Endothelial cell of umbilical vein (primary cell): ENCODE measurements around the gene TP53TG5. TPM values are rescaled to one million over a fixed set of nuclear protein-coding genes. Genes with fewer than 3 reads are reported as not detected.
A peak's percentile ranks its signal among the peaks of the same experiment; 100 is the strongest.

Experiments
- BruUV-seq: library from RNA; stranded (reverse); fragments of 400-500 nt; replicated peaks from 2 replicates; lab custom pipeline; 2021; lab: Mats Ljungman, UMichigan
- CTCF ChIA-PET: fragments of 300-600, 350-600 bp; sonication (Branson Sonifier 250); formaldehyde crosslinking; loops from one replicate; lab custom pipeline; 2021; ENCODE audit warnings: antibody characterized with exemption, inconsistent platforms; lab: Charles Lee
- POLR2A ChIA-PET: fragments of 300-600, 350-600 bp; sonication (Branson Sonifier 250); formaldehyde crosslinking; loops from one replicate; lab custom pipeline; 2021; ENCODE audit warnings: antibody characterized with exemption, inconsistent platforms; lab: Charles Lee
- DNase-seq: peaks from one replicate; pipeline ENCODE4 v3.0.0-alpha.2; 2011; ENCODE audit warnings: low read depth, low spot score
- FAIRE-seq: peaks from 2 replicates; lab custom pipeline; 2011; peaks lifted over from hg19 to GRCh38; lab: Jason Lieb, UNC
- H2AFZ ChIP-seq: 2 replicates; pipeline ENCODE4 v1.6.0; 2012; ENCODE audit warnings: low read depth, low read length, control low read depth, inconsistent platforms
- H3K27ac ChIP-seq: 2 replicates; pipeline ENCODE4 v1.5.1; 2011; ENCODE audit warnings: low read depth, mild to moderate bottlenecking, control low read depth, low read length, moderate library complexity; ENCODE audit not compliant: insufficient read depth
- H3K27me3 ChIP-seq, 2 experiments: 2 replicates each; pipeline versions ENCODE4 v1.6.0 to v1.6.1; 2011; ENCODE audit warnings: low read length in 2 of 2, mixed read lengths in 1 of 2; ENCODE audit not compliant: control insufficient read depth in 2 of 2, insufficient read depth in 2 of 2
- H3K36me3 ChIP-seq, 2 experiments: 2 replicates in 1 of 2; 3 replicates in 1 of 2; pipeline ENCODE4 v1.5.1; 2011; ENCODE audit warnings: low read length in 2 of 2, mild to moderate bottlenecking in 1 of 2, moderate library complexity in 1 of 2; ENCODE audit not compliant: control insufficient read depth in 2 of 2, insufficient read depth in 2 of 2; ENCODE audit errors: extremely low read depth in 1 of 2
- H3K4me1 ChIP-seq: 3 replicates; pipeline ENCODE4 v1.5.1; 2011; ENCODE audit warnings: mild to moderate bottlenecking, low read length; ENCODE audit not compliant: control insufficient read depth, insufficient read depth; ENCODE audit errors: extremely low read depth
- H3K4me2 ChIP-seq: 2 replicates; pipeline ENCODE4 v1.6.1; 2011; ENCODE audit warnings: low read length, control low read depth, mixed read lengths; ENCODE audit not compliant: insufficient read depth
- H3K4me3 ChIP-seq, 3 experiments: fragments of 200-600 bp in 1 of 3; sonication (generic), shearing (Covaris generic) in 1 of 3; replicated peaks in 1 of 3; 2 replicates each; pipeline ENCODE4 v1.5.1; 2011 to 2016; ENCODE audit warnings: control low read depth in 3 of 3, low read length in 3 of 3, mild to moderate bottlenecking in 2 of 3, inconsistent platforms in 1 of 3, low read depth in 1 of 3, moderate library complexity in 1 of 3; ENCODE audit not compliant: insufficient read depth in 1 of 3
- H3K79me2 ChIP-seq: 2 replicates; pipeline ENCODE4 v1.6.0; 2012; ENCODE audit warnings: low read length, inconsistent platforms; ENCODE audit not compliant: control insufficient read depth, insufficient read depth
- H3K9ac ChIP-seq: replicated peaks from 2 replicates; pipeline ENCODE3; 2011; ENCODE audit warnings: low read length, control low read depth; ENCODE audit not compliant: insufficient read depth; ENCODE audit errors: extremely low read depth
- H3K9me1 ChIP-seq: replicated peaks from 3 replicates; pipeline ENCODE4 v1.6.0; 2011; ENCODE audit warnings: mild to moderate bottlenecking, low read length; ENCODE audit not compliant: control insufficient read depth, insufficient read depth; ENCODE audit errors: extremely low read depth
- H3K9me3 ChIP-seq: replicated peaks from 2 replicates; pipeline ENCODE4 v1.5.1; 2012; ENCODE audit warnings: low read length, inconsistent platforms; ENCODE audit not compliant: control insufficient read depth, insufficient read depth
- H4K20me1 ChIP-seq: replicated peaks from 2 replicates; pipeline ENCODE3; 2011; ENCODE audit warnings: mild to moderate bottlenecking, low read length; ENCODE audit not compliant: control insufficient read depth, insufficient read depth; ENCODE audit errors: extremely low read depth
- EZH2 ChIP-seq: IDR thresholded peaks from 2 replicates; pipeline ENCODE4 v1.6.1; 2012; ENCODE audit warnings: borderline replicate concordance, low read depth, mild to moderate bottlenecking, moderate library complexity, low read length, inconsistent platforms; ENCODE audit not compliant: severe bottlenecking
- FOS ChIP-seq: IDR thresholded peaks from 2 replicates; pipeline ENCODE4 v1.6.1; 2011; ENCODE audit warnings: mild to moderate bottlenecking, low read length, moderate library complexity, borderline replicate concordance; ENCODE audit not compliant: insufficient read depth
- GATA2 ChIP-seq: IDR thresholded peaks from 2 replicates; pipeline ENCODE4 v1.7.0; 2011; ENCODE audit warnings: low read depth, mild to moderate bottlenecking, moderate library complexity, mixed read lengths, low read length; ENCODE audit not compliant: insufficient read length, insufficient read depth
- JUN ChIP-seq: IDR thresholded peaks from 2 replicates; pipeline ENCODE4 v1.6.1; 2011; ENCODE audit warnings: borderline replicate concordance, low read depth; ENCODE audit not compliant: insufficient read length, insufficient read depth
- MYC ChIP-seq: IDR thresholded peaks from one replicate; pipeline ENCODE4 v1.6.1; 2011; ENCODE audit warnings: mild to moderate bottlenecking, low read depth, low read length
- POLR2A ChIP-seq: IDR thresholded peaks from 2 replicates; pipeline ENCODE4 v1.6.1; 2012; ENCODE audit warnings: low read depth, mild to moderate bottlenecking, control low read depth, low read length
- POLR2AphosphoS5 ChIP-seq: IDR thresholded peaks from 2 replicates; pipeline ENCODE4 v1.6.1; 2012; ENCODE audit warnings: low read depth, mild to moderate bottlenecking, control low read depth, low read length, moderate library complexity; ENCODE audit not compliant: insufficient read depth
- dilution Hi-C: fragments of 300-500 bp; cut with MboI; formaldehyde crosslinking; loops from one replicate; pipeline ENCODE4 v1.15.0; 2019; ENCODE audit warnings: low sequenced_read_pairs; ENCODE audit not compliant: extremely low pct_ligation_motif_present
- intact Hi-C: fragments of 100-400 bp; cut with micrococcal nuclease; formaldehyde crosslinking; loops from one replicate; pipeline ENCODE4 v1.10.0; 2022
- polyA plus RNA-seq, 4 experiments: library from polyadenylated mRNA; depleted of rRNA in 3 of 4; stranded (reverse) in 3 of 4; unstranded in 1 of 4; fragments of >200 nt; gene quantifications; 2 replicates each; pipeline versions ENCODE4 v1.2.1 to v1.2.3, GENCODE V29; 2011 to 2012; ENCODE audit warnings: missing spikeins in 1 of 4
- total RNA-seq: library from RNA; stranded (reverse); gene quantifications from 2 replicates; pipeline ENCODE4 v1.2.3, GENCODE V29; 2021
- TF ChIP-seq, protein P1 (sequence below), 2 donors: IDR thresholded peaks; 1 replicate in 1 of 2; 2 replicates in 1 of 2; pipeline ENCODE4 v1.5.1; 2011; ENCODE audit warnings: low read length in 2 of 2, mild to moderate bottlenecking in 2 of 2, moderate library complexity in 2 of 2, control low read depth in 1 of 2, inconsistent platforms in 1 of 2, low read depth in 1 of 2; ENCODE audit not compliant: insufficient read depth in 1 of 2; ENCODE audit errors: extremely low read depth in 1 of 2
- TF ChIP-seq, protein P2 (sequence below): IDR thresholded peaks from 2 replicates; pipeline ENCODE4 v1.6.1; 2011; ENCODE audit not compliant: insufficient read depth, insufficient read length

TP53TG5 gene
- total and polyA plus RNA-seq, 2 donors (not counting 3 experiments of a cell fraction or from before 2014, with no cell fraction given): not detected

GRCh38 chr20:45407067-45407745 lies 29.1 kb upstream of the TP53TG5 start:
- H3K4me2 ChIP-seq: peak overlapping the region; percentile 74
- peak overlapping the region; percentile 7 to 85 (median 36) for H3K4me3 ChIP-seq
- H3K27me3 ChIP-seq: peaks cover 6% of the 10 kb centered on the region in 2 experiments
- no peaks in the 10 kb centered on the region for H4K20me1 ChIP-seq
- DNase-seq (peak; percentile 24), FAIRE-seq (peak; percentile 50)
- no peaks in the 10 kb centered on the region for H3K79me2 ChIP-seq
- TF ChIP-seq GATA2 (no peak), POLR2A (no peak), POLR2AphosphoS5 (no peak), MYC (no peak), EZH2 (no peak), JUN (no peak), FOS (no peak)
- TF ChIP-seq, protein P1, sequence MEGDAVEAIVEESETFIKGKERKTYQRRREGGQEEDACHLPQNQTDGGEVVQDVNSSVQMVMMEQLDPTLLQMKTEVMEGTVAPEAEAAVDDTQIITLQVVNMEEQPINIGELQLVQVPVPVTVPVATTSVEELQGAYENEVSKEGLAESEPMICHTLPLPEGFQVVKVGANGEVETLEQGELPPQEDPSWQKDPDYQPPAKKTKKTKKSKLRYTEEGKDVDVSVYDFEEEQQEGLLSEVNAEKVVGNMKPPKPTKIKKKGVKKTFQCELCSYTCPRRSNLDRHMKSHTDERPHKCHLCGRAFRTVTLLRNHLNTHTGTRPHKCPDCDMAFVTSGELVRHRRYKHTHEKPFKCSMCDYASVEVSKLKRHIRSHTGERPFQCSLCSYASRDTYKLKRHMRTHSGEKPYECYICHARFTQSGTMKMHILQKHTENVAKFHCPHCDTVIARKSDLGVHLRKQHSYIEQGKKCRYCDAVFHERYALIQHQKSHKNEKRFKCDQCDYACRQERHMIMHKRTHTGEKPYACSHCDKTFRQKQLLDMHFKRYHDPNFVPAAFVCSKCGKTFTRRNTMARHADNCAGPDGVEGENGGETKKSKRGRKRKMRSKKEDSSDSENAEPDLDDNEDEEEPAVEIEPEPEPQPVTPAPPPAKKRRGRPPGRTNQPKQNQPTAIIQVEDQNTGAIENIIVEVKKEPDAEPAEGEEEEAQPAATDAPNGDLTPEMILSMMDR (IDR thresholded peaks at IDR 0.05; ENCODE audit: extremely low read depth in 1 of 2, insufficient read depth in 1 of 2, low read depth in 1 of 2, low read length in 2 of 2): no peak
- TF ChIP-seq, protein P2, sequence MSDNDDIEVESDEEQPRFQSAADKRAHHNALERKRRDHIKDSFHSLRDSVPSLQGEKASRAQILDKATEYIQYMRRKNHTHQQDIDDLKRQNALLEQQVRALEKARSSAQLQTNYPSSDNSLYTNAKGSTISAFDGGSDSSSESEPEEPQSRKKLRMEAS: no peak
- H3K9ac ChIP-seq: peak overlapping the region; percentile 39
- no peaks in the 10 kb centered on the region for H3K9me3 ChIP-seq
- H3K36me3 ChIP-seq: peaks cover 0 to 3% of the 10 kb centered on the region in 2 experiments
- BruUV-seq: no TSS peak
- H3K27ac ChIP-seq: no peak overlapping the region
- CTCF ChIA-PET: interaction anchor here (0.8 to 3.6 kb wide), 12 partner anchors 8 to 96 kb away, joined by 3 to 32 read pairs (median 4); partner anchors contain the start of genes PIGT and SYS1
- intact Hi-C loops (no loop called here), dilution Hi-C loops (no loop called here)
- peaks cover 3% of the 10 kb centered on the region for H3K4me1 ChIP-seq
- POLR2A ChIA-PET: interaction anchor here (0.6 to 1.5 kb wide), 3 partner anchors 9 to 45 kb away, joined by 3 to 5 read pairs (median 3); partner anchors contain the start of gene PIGT
- H2AFZ ChIP-seq: peak overlapping the region; percentile 83
- no peaks in the 10 kb centered on the region for H3K9me1 ChIP-seq
